Iris pigment epithelial cell (primary cell): ENCODE data around the gene MRPS30.
"Not testable (repeated sequence)": the region's sequence is repeated elsewhere in the genome, so short reads cannot be mapped to it uniquely, and the experiment has no call there.

ENCODE experiments used
- DNase-seq: peaks from one replicate; pipeline ENCODE4 v3.0.0-alpha.2; 2011; ENCODE audit warnings: low read depth

Gene MRPS30

GRCh38 chr5:44821164-44821563, 12.4 kb downstream of the MRPS30 start:
- no peak for DNase-seq

- DNase-seq, result not testable (repeated sequence)
Observed at GRCh38 chr5:44824662-44825061, 15.9 kb downstream of the MRPS30 start.

- DNase-seq, result no peak
Observed at GRCh38 chr5:44827681-44828080, 18.9 kb downstream of the MRPS30 start.

GRCh38 chr5:44828719-44829118, 20.0 kb downstream of the MRPS30 start:
- no peak for DNase-seq

- no peak for DNase-seq
Observed at GRCh38 chr5:44830951-44831350, 22.2 kb downstream of the MRPS30 start.

GRCh38 chr5:44833249-44833648, 24.5 kb downstream of the MRPS30 start:
- no peak for DNase-seq

GRCh38 chr5:44835693-44836092, 26.9 kb downstream of the MRPS30 start:
- DNase-seq, result no peak

- DNase-seq, result no peak
Observed at GRCh38 chr5:44839018-44839681, 30.4 kb downstream of the MRPS30 start.

- DNase-seq, result no peak
Observed at GRCh38 chr5:44842496-44843282, 33.9 kb downstream of the MRPS30 start.

- DNase-seq, result no peak
Observed at GRCh38 chr5:44844744-44845143, 36.0 kb downstream of the MRPS30 start.

- DNase-seq, result no peak
Observed at GRCh38 chr5:44845777-44846176, 37.0 kb downstream of the MRPS30 start.

GRCh38 chr5:44847206-44847852, 38.6 kb downstream of the MRPS30 start:
- DNase-seq, result no peak

GRCh38 chr5:44860267-44860666, 51.5 kb downstream of the MRPS30 start:
- no peak for DNase-seq

- DNase-seq, result peak; percentile 30
Observed at GRCh38 chr5:44862808-44863207, 54.1 kb downstream of the MRPS30 start.
